Measurements from ENCODE around the gene PROM1. TPM values are rescaled to one million over a fixed set of nuclear protein-coding genes. Genes with fewer than 3 reads are reported as not detected.

The PROM1 gene
- total RNA-seq, 1 donor from 2014 or later, result not detected

- no peaks in the 10 kb centered on the region for H3K9me3 ChIP-seq
- intact Hi-C loops (cut with DNase I), result no loop called here
- DNase-seq (ENCODE audit: extremely low spot score in 2 of 2), result no peak
- H3K27me3 ChIP-seq, result no peaks in the 10 kb centered on the region
- no peaks in the 10 kb centered on the region for H3K36me3 ChIP-seq
- TF ChIP-seq POLR2A (IDR thresholded peaks at IDR 0.05) (no peak), POLR2AphosphoS5 (IDR thresholded peaks at IDR 0.05; ENCODE audit: insufficient read depth in 1 of 2, low read depth in 1 of 2) (no peak)
- TF ChIP-seq, protein P1, sequence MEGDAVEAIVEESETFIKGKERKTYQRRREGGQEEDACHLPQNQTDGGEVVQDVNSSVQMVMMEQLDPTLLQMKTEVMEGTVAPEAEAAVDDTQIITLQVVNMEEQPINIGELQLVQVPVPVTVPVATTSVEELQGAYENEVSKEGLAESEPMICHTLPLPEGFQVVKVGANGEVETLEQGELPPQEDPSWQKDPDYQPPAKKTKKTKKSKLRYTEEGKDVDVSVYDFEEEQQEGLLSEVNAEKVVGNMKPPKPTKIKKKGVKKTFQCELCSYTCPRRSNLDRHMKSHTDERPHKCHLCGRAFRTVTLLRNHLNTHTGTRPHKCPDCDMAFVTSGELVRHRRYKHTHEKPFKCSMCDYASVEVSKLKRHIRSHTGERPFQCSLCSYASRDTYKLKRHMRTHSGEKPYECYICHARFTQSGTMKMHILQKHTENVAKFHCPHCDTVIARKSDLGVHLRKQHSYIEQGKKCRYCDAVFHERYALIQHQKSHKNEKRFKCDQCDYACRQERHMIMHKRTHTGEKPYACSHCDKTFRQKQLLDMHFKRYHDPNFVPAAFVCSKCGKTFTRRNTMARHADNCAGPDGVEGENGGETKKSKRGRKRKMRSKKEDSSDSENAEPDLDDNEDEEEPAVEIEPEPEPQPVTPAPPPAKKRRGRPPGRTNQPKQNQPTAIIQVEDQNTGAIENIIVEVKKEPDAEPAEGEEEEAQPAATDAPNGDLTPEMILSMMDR (IDR thresholded peaks at IDR 0.05), result no peak
- H3K4me1 ChIP-seq, result peaks cover 4% of the 10 kb centered on the region
- H3K27ac ChIP-seq, result no peak within 1 kb of the TSS
- H3K4me3 ChIP-seq, result no peak within 1 kb of the TSS
Measured at GRCh38 chr4:15963001-15963451, 120.8 kb downstream of the PROM1 start, which contains the start of gene FGFBP2. Gene FGFBP2 (minus strand): TSS chr4:15963175. CDS start chr4:15963129, 46 bp downstream.

- DNase-seq (ENCODE audit: extremely low spot score in 2 of 2), result no peak
- no peak for TF ChIP-seq POLR2AphosphoS5 (IDR thresholded peaks at IDR 0.05; ENCODE audit: insufficient read depth in 1 of 2, low read depth in 1 of 2)
- TF ChIP-seq, protein P1 (IDR thresholded peaks at IDR 0.05), result no peak
- no peak for TF ChIP-seq POLR2A (IDR thresholded peaks at IDR 0.05)
- intact Hi-C loops (cut with DNase I), result no loop called here
- Histone ChIP-seq H3K27me3 (no peaks in the 10 kb centered on the region), H3K9me3 (no peaks in the 10 kb centered on the region), H3K4me3 (no peak overlapping the region), H3K4me1 (peaks cover 4% of the 10 kb centered on the region), H3K27ac (no peak overlapping the region), H3K36me3 (no peaks in the 10 kb centered on the region)
Measured at GRCh38 chr4:15961781-15962510, 121.9 kb downstream of the PROM1 start.

DNA sequence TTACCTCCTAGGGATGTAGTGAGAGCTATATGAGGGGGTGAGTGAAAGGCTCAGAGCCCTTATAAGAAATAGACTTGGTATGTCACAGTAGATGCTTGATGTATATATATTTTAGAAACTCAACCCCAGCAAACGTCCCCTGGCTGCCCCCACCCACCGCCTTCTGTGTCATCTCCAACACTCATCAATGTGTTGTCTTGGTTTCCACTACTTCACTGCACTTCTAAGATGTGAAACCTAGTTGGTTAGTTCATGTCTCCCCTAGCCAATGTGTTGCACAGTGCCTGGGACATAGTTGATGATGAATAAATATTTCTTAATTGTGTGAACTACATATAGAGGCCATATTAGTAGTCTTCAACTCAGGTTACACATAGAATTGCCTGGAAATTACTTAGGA is 125.3 kb downstream of the PROM1 start:
- Histone ChIP-seq H3K4me1 (peaks cover 4% of the 10 kb centered on the region), H3K27ac (no peak overlapping the region), H3K36me3 (no peaks in the 10 kb centered on the region), H3K27me3 (no peaks in the 10 kb centered on the region), H3K9me3 (no peaks in the 10 kb centered on the region), H3K4me3 (no peak overlapping the region)
- intact Hi-C loops (cut with DNase I), result no loop called here
- TF ChIP-seq, protein P1 (IDR thresholded peaks at IDR 0.05), result no peak
- TF ChIP-seq POLR2AphosphoS5 (IDR thresholded peaks at IDR 0.05; ENCODE audit: insufficient read depth in 1 of 2, low read depth in 1 of 2) (no peak), POLR2A (IDR thresholded peaks at IDR 0.05) (no peak)
- DNase-seq (ENCODE audit: extremely low spot score in 2 of 2), result no peak

DNA sequence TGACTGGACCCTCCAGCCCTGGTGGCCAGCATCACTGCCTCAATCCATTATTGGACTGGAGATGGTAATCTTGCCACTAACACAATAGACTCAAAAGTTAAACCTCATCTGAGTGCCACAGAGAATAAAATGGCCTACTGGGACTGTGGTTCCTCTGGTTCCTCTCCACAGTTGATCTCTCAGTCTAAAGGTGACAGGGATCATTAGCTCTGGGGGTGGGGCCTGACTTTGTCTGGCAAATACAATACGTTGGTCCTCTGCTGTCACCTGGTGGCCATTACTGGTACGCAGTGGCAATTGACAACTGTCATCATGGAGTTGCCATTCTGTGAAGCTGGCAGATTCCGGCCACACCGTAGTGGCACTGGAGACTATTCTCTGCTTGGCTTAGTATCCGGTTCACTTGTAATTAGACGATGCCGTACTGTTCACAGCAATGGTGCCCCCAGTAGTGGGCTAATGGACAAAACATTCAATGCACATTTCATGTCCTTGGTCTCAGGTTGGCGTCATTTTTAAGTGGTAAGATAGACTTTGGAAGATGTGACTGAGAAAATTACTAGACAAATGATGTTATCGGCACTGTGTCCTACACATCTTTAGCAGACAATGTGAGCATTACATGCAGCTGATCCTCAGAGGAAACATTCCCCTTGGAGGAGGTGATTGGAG is 127.5 kb downstream of the PROM1 start:
- no peaks in the 10 kb centered on the region for H3K9me3 ChIP-seq
- DNase-seq (ENCODE audit: extremely low spot score in 2 of 2), result no peak
- no peaks in the 10 kb centered on the region for H3K27me3 ChIP-seq
- no peaks in the 10 kb centered on the region for H3K4me1 ChIP-seq
- TF ChIP-seq POLR2AphosphoS5 (IDR thresholded peaks at IDR 0.05; ENCODE audit: insufficient read depth in 1 of 2, low read depth in 1 of 2), result no peak
- no peak for TF ChIP-seq POLR2A (IDR thresholded peaks at IDR 0.05)
- TF ChIP-seq, protein P1 (IDR thresholded peaks at IDR 0.05), result peak; percentile 42 to 87 (median 64)
- H3K36me3 ChIP-seq, result no peaks in the 10 kb centered on the region
- H3K27ac ChIP-seq, result no peak overlapping the region
- intact Hi-C loops (cut with DNase I), result no loop called here
- no peak overlapping the region for H3K4me3 ChIP-seq

DNA sequence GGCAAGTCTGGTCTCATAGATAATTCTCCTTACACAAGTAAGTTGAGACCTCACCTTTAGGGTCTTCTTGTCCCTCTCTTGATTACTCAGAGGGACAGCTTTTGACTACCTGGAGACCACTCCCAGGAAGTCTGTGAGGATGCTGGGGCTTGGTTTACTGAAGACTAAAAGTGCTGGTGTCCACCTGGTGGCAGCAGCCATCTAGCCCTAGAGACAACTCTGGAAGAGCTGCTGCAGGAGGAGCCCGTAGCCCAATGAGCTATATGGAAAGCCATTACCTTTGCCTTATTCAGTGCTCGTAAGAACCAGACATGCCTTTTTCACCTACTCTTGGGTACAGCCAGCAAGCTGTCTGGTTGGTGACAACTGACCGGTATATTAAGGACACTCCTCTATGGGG is 128.2 kb downstream of the PROM1 start:
- no peaks in the 10 kb centered on the region for H3K9me3 ChIP-seq
- intact Hi-C loops (cut with DNase I), result no loop called here

More for the DNA sequence above, 128.2 kb downstream of the PROM1 start:
- H3K4me1 ChIP-seq, result no peaks in the 10 kb centered on the region
- no peaks in the 10 kb centered on the region for H3K27me3 ChIP-seq
- H3K4me3 ChIP-seq, result no peak overlapping the region
- TF ChIP-seq POLR2AphosphoS5 (IDR thresholded peaks at IDR 0.05; ENCODE audit: insufficient read depth in 1 of 2, low read depth in 1 of 2) (no peak), POLR2A (IDR thresholded peaks at IDR 0.05) (no peak)
- no peaks in the 10 kb centered on the region for H3K36me3 ChIP-seq
- no peak for DNase-seq (ENCODE audit: extremely low spot score in 2 of 2)
- H3K27ac ChIP-seq, result no peak overlapping the region
